Measurements from ENCODE around the gene GFM2.

The GFM2 gene

GRCh38 chr5:74766849-74767578, at the start of gene GFM2, which contains the start of gene NSA2:
Gene GFM2 (minus strand): TSS chr5:74767117. CDS start chr5:74763742, 3,375 bp downstream.
Gene NSA2 (plus strand): TSS chr5:74767249. CDS start chr5:74767361, 112 bp downstream.
- H3K4me3 ChIP-seq (ENCODE audit: low read depth in 1 of 2, low read length in 2 of 2) = peak within 1 kb of the TSS; percentile 90 to 91
- H3K79me2 ChIP-seq (ENCODE audit: insufficient read depth, low read length) = peaks cover 70% of the 10 kb centered on the region
- no peaks in the 10 kb centered on the region for H3K9me3 ChIP-seq (ENCODE audit: insufficient read depth, low read length, severe bottlenecking)
- peak within 1 kb of the TSS; percentile 76 for H3K27ac ChIP-seq (ENCODE audit: low read length)
- H3K9ac ChIP-seq (ENCODE audit: low read depth, low read length) = peak within 1 kb of the TSS; percentile 66
- ATAC-seq (ENCODE audit: insufficient read depth, low read depth) = peak; percentile 90
- H3K4me2 ChIP-seq (ENCODE audit: insufficient read depth, low read length) = peak within 1 kb of the TSS; percentile 91
- peak within 1 kb of the TSS; percentile 94 for H2AFZ ChIP-seq (ENCODE audit: low read depth, low read length)
- H3K27me3 ChIP-seq (ENCODE audit: insufficient read depth, low read length, poor library complexity) = no peaks in the 10 kb centered on the region
- H3K36me3 ChIP-seq (ENCODE audit: insufficient read depth, low read length) = peaks cover 50% of the 10 kb centered on the region
- DNase-seq = peak; percentile 92
- peaks cover 5% of the 10 kb centered on the region for H4K20me1 ChIP-seq (ENCODE audit: insufficient read depth, low read length)
- no peak for TF ChIP-seq CTCF (IDR thresholded peaks at IDR 0.05; ENCODE audit: borderline replicate concordance, extremely low read depth, low read length, poor library complexity, severe bottlenecking)
- no peak for TF ChIP-seq EZH2 (IDR thresholded peaks at IDR 0.05; ENCODE audit: borderline replicate concordance, low read depth, low read length, severe bottlenecking)
- peaks cover 46% of the 10 kb centered on the region for H3K4me1 ChIP-seq (ENCODE audit: insufficient read depth, low read length)

- H4K20me1 ChIP-seq (ENCODE audit: insufficient read depth, low read length) = no peaks in the 10 kb centered on the region
- H3K27ac ChIP-seq (ENCODE audit: low read length) = no peak overlapping the region
- H3K4me3 ChIP-seq (ENCODE audit: low read depth in 1 of 2, low read length in 2 of 2) = no peak overlapping the region
- no peak overlapping the region for H3K4me2 ChIP-seq (ENCODE audit: insufficient read depth, low read length)
- no peak for ATAC-seq (ENCODE audit: insufficient read depth, low read depth)
- TF ChIP-seq EZH2 (IDR thresholded peaks at IDR 0.05; ENCODE audit: borderline replicate concordance, low read depth, low read length, severe bottlenecking) = no peak
- TF ChIP-seq CTCF (IDR thresholded peaks at IDR 0.05; ENCODE audit: borderline replicate concordance, extremely low read depth, low read length, poor library complexity, severe bottlenecking) = no peak
- no peak for DNase-seq
- H3K27me3 ChIP-seq (ENCODE audit: insufficient read depth, low read length, poor library complexity) = no peaks in the 10 kb centered on the region
- no peak overlapping the region for H2AFZ ChIP-seq (ENCODE audit: low read depth, low read length)
- H3K4me1 ChIP-seq (ENCODE audit: insufficient read depth, low read length) = no peaks in the 10 kb centered on the region
- H3K36me3 ChIP-seq (ENCODE audit: insufficient read depth, low read length) = peaks cover 3% of the 10 kb centered on the region; the same call in 1 of the 2 replicates
- H3K79me2 ChIP-seq (ENCODE audit: insufficient read depth, low read length) = no peaks in the 10 kb centered on the region
- H3K9me3 ChIP-seq (ENCODE audit: insufficient read depth, low read length, severe bottlenecking) = no peaks in the 10 kb centered on the region
- H3K9ac ChIP-seq (ENCODE audit: low read depth, low read length) = no peak overlapping the region
These were observed 44.0 kb upstream of the GFM2 start for GRCh38 chr5:74810915-74811314.

- Histone ChIP-seq H2AFZ (ENCODE audit: low read depth, low read length) (no peak overlapping the region), H3K36me3 (ENCODE audit: insufficient read depth, low read length) (peaks cover 35% of the 10 kb centered on the region; the same call in 1 of the 2 replicates)
These were observed 35.0 kb upstream of the GFM2 start for GRCh38 chr5:74801941-74802340.

More at GRCh38 chr5:74801941-74802340, 35.0 kb upstream of the GFM2 start:
- Histone ChIP-seq H4K20me1 (ENCODE audit: insufficient read depth, low read length) (no peaks in the 10 kb centered on the region), H3K79me2 (ENCODE audit: insufficient read depth, low read length) (no peaks in the 10 kb centered on the region), H3K9ac (ENCODE audit: low read depth, low read length) (no peak overlapping the region), H3K4me2 (ENCODE audit: insufficient read depth, low read length) (no peak overlapping the region), H3K4me1 (ENCODE audit: insufficient read depth, low read length) (no peaks in the 10 kb centered on the region), H3K9me3 (ENCODE audit: insufficient read depth, low read length, severe bottlenecking) (no peaks in the 10 kb centered on the region), H3K27me3 (ENCODE audit: insufficient read depth, low read length, poor library complexity) (no peaks in the 10 kb centered on the region), H3K4me3 (ENCODE audit: low read depth in 1 of 2, low read length in 2 of 2) (no peak overlapping the region), H3K27ac (ENCODE audit: low read length) (no peak overlapping the region)
- DNase-seq = no peak
- TF ChIP-seq CTCF (IDR thresholded peaks at IDR 0.05; ENCODE audit: borderline replicate concordance, extremely low read depth, low read length, poor library complexity, severe bottlenecking) (no peak), EZH2 (IDR thresholded peaks at IDR 0.05; ENCODE audit: borderline replicate concordance, low read depth, low read length, severe bottlenecking) (no peak)
- no peak for ATAC-seq (ENCODE audit: insufficient read depth, low read depth)

Data from DND-41 (cell line).